MCF 10A (cell line): ENCODE measurements around the gene ING5. TPM values are rescaled to one million over a fixed set of nuclear protein-coding genes. Genes with fewer than 3 reads are reported as not detected.

Source experiments
- BruUV-seq: library from RNA; stranded (reverse); fragments of 400-500 nt; replicated peaks from 2 replicates; lab custom pipeline; 2021; lab: Mats Ljungman, UMichigan
- CTCF ChIA-PET: fragments of 300-600 bp; sonication (Branson Sonifier 250); formaldehyde crosslinking; extraction: SDS; loops from one replicate; lab custom pipeline; 2021; ENCODE audit warnings: antibody characterized with exemption, inconsistent platforms; lab: Yijun Ruan, JAX
- POLR2A ChIA-PET: fragments of 300-600, 350-650 bp; sonication (Branson Sonifier 250); formaldehyde crosslinking; extraction: SDS; loops from one replicate; lab custom pipeline; 2020; ENCODE audit warnings: antibody characterized with exemption, inconsistent platforms; lab: Yijun Ruan, JAX
- DNase-seq: peaks from one replicate; pipeline ENCODE4 v3.0.0-alpha.2; 2018; ENCODE audit not compliant: unreplicated experiment
- H3K27ac Mint-ChIP-seq: one replicate; pipeline ENCODE4 v1.8.0; 2022; ENCODE audit warnings: mild to moderate bottlenecking, low read depth, mixed read lengths; ENCODE audit not compliant: unreplicated experiment
- H3K27me3 Mint-ChIP-seq: one replicate; pipeline ENCODE4 v1.8.0; 2022; ENCODE audit warnings: mixed read lengths; ENCODE audit not compliant: insufficient read depth, unreplicated experiment
- H3K36me3 Mint-ChIP-seq: one replicate; pipeline ENCODE4 v1.8.0; 2022; ENCODE audit warnings: mild to moderate bottlenecking, moderate library complexity, mixed read lengths; ENCODE audit not compliant: insufficient read depth, unreplicated experiment
- H3K4me1 Mint-ChIP-seq: one replicate; pipeline ENCODE4 v1.8.0; 2022; ENCODE audit warnings: mixed read lengths; ENCODE audit not compliant: insufficient read depth, unreplicated experiment
- H3K4me3 Mint-ChIP-seq: one replicate; pipeline ENCODE4 v1.8.0; 2022; ENCODE audit warnings: mild to moderate bottlenecking, moderate library complexity, mixed read lengths; ENCODE audit not compliant: unreplicated experiment
- H3K9me3 Mint-ChIP-seq: one replicate; pipeline ENCODE4 v1.8.0; 2022; ENCODE audit warnings: mixed read lengths; ENCODE audit not compliant: unreplicated experiment
- intact Hi-C: fragments of 100-400 bp; cut with micrococcal nuclease; formaldehyde crosslinking; loops from 2 replicates; pipeline ENCODE4 v1.14.1; 2022
- total RNA-seq: library from RNA; stranded (reverse); gene quantifications from 2 replicates; pipeline ENCODE4 v1.2.3, GENCODE V29; 2022
- TF ChIP-seq, protein P1 (sequence below): fragments of 200-600 bp; IDR thresholded peaks from one replicate; pipeline ENCODE4 v1.8.0; 2022; ENCODE audit warnings: antibody characterized with exemption, mild to moderate bottlenecking; ENCODE audit not compliant: unreplicated experiment

Gene ING5
- total RNA-seq, 1 experiment from 2014 or later: 35.5 TPM

DNA sequence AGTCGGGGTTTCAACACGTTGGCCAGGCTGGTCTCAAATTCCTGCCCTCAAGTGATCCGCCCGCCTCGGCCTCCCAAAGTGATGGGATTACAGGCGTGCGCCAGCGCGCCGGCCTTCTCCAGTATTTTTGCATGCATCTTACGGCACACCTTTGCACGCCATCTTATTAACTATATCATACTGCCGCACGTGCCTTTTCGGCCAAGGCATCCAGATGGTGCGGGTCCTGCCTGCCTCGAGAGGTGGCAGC is 765 bp upstream of the ING5 start:
- BruUV-seq: no TSS peak
- H3K4me3 Mint-ChIP-seq: peak overlapping the region; percentile 76
- no peaks in the 10 kb centered on the region for H3K9me3 Mint-ChIP-seq
- CTCF ChIA-PET: interaction anchor here (0.6 to 1.2 kb wide), 3 partner anchors 142 to 178 kb away, joined by 3 to 6 read pairs (median 4); no protein-coding TSS in a partner anchor
- peaks cover 44% of the 10 kb centered on the region for H3K36me3 Mint-ChIP-seq
- H3K4me1 Mint-ChIP-seq: peaks cover 12% of the 10 kb centered on the region
- POLR2A ChIA-PET: interaction anchor here (1.0 to 7.2 kb wide), 12 partner anchors 9 to 387 kb away, joined by 3 to 136 read pairs (median 6); partner anchors contain the start of genes ATG4B, BOK, D2HGDH and DTYMK
- DNase-seq: no peak
- intact Hi-C loops: loop anchor here (2.0 kb wide), 1 partner anchor 34 kb away; the partner anchor contains the start of gene D2HGDH
- H3K27ac Mint-ChIP-seq: peak overlapping the region; percentile 89
- TF ChIP-seq, protein P1, sequence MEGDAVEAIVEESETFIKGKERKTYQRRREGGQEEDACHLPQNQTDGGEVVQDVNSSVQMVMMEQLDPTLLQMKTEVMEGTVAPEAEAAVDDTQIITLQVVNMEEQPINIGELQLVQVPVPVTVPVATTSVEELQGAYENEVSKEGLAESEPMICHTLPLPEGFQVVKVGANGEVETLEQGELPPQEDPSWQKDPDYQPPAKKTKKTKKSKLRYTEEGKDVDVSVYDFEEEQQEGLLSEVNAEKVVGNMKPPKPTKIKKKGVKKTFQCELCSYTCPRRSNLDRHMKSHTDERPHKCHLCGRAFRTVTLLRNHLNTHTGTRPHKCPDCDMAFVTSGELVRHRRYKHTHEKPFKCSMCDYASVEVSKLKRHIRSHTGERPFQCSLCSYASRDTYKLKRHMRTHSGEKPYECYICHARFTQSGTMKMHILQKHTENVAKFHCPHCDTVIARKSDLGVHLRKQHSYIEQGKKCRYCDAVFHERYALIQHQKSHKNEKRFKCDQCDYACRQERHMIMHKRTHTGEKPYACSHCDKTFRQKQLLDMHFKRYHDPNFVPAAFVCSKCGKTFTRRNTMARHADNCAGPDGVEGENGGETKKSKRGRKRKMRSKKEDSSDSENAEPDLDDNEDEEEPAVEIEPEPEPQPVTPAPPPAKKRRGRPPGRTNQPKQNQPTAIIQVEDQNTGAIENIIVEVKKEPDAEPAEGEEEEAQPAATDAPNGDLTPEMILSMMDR: peak; percentile 39
- no peaks in the 10 kb centered on the region for H3K27me3 Mint-ChIP-seq

DNA sequence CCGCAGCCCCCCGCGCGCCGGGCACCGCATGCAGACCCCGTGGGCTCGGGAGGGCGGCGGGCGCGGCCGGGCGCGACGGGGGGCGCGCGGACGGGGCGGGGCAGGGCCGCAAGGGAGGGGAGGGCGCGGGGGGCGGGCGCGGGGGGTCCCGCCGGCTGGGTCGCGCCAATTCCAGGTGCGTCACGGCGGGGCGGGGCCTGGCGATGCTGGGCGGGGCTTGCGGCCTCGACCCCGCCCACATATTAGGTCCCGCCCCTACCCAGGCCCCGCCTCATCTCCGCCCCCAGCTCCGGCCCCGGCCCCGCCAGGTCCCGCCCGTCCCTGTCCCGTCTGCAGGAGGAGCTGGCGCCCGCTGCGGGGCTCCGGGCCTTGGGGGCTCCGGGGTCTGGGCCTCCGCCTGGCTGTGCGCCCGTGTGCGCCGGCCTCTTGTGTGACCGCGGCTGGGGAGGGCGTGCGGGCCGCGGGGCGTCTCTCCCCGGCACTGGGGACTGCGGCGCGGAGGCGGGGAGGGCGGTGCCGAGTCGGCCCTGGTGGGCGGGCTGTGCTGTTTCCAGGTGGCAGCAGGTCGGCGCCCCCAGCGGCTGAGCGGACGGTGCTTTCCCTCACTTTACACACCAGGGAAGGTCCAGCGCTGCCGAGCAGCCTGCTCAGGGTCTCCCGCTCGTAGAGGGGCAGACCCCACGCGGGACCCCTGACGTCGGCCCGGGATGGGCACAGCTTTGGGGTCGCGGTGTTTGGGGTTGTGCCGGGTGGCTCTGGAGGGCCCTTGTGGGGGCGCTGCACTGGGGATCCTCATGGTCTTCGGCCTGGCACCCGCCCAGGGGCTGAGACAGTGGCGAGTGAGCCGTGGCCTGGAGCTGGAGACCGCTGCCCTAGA is 554 bp downstream of the ING5 start:
- CTCF ChIA-PET: interaction anchor here (0.6 to 1.5 kb wide), 8 partner anchors 19 to 176 kb away, joined by 3 to 5 read pairs (median 4); no protein-coding TSS in a partner anchor
- Mint-ChIP-seq H3K27ac (peak overlapping the region; percentile 41), H3K27me3 (no peaks in the 10 kb centered on the region), H3K4me3 (peak overlapping the region; percentile 76), H3K36me3 (peaks cover 57% of the 10 kb centered on the region), H3K9me3 (no peaks in the 10 kb centered on the region), H3K4me1 (peaks cover 10% of the 10 kb centered on the region)
- no TSS peak for BruUV-seq
- TF ChIP-seq, protein P1: peak; percentile 18
- POLR2A ChIA-PET: interaction anchor here (0.6 to 7.2 kb wide), 18 partner anchors 10 to 579 kb away, joined by 3 to 136 read pairs (median 4); partner anchors contain the start of genes ATG4B, BOK, D2HGDH and DTYMK
- peak; percentile 69 for DNase-seq
- intact Hi-C loops: no loop called here

GRCh38 chr2:241703032-241703604 is 1.3 kb downstream of the ING5 start:
- Mint-ChIP-seq H3K4me1 (peaks cover 7% of the 10 kb centered on the region), H3K4me3 (peak overlapping the region; percentile 76), H3K9me3 (no peaks in the 10 kb centered on the region), H3K27me3 (no peaks in the 10 kb centered on the region), H3K36me3 (peaks cover 61% of the 10 kb centered on the region), H3K27ac (peak overlapping the region; percentile 41)
- CTCF ChIA-PET: interaction anchor here (0.6 to 1.2 kb wide), 7 partner anchors 10 to 175 kb away, joined by 3 to 5 read pairs (median 4); no protein-coding TSS in a partner anchor
- intact Hi-C loops: no loop called here
- no peak for DNase-seq
- BruUV-seq: TSS peak; percentile 23
- POLR2A ChIA-PET: interaction anchor here (0.6 to 7.2 kb wide), 9 partner anchors 11 to 580 kb away, joined by 3 to 136 read pairs (median 7); partner anchors contain the start of genes ATG4B, D2HGDH, DTYMK and THAP4
- TF ChIP-seq, protein P1: no peak

DNA sequence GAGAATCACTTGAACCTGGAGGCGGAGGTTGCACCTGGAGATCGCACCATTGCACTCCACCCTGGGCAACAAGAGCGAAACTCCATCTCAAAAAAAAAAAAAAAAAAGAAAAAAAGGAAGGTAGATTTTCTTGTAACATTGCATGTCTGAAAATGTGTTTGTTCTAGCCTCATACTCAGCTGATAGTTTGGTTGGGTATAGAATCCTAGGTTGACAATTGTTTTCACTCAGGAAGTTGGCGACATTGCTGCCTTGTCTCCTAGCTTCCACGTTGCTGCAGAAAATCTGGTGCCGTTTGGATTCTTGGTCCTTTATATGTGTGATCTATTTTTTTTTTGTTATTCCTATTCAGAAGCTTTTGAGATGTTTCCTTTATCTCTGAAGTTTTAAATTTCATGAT is 4.7 kb downstream of the ING5 start:
- POLR2A ChIA-PET: interaction anchor here (0.6 to 1.2 kb wide), 3 partner anchors 27 to 162 kb away, joined by 3 to 8 read pairs (median 3); partner anchors contain the start of gene D2HGDH
- TF ChIP-seq, protein P1: no peak
- CTCF ChIA-PET: no interaction called here
- Mint-ChIP-seq H3K9me3 (no peaks in the 10 kb centered on the region), H3K27me3 (no peaks in the 10 kb centered on the region), H3K27ac (no peak overlapping the region), H3K36me3 (peaks cover 86% of the 10 kb centered on the region), H3K4me3 (no peak overlapping the region), H3K4me1 (peaks cover 7% of the 10 kb centered on the region)
- no peak for DNase-seq
- BruUV-seq: no TSS peak
- intact Hi-C loops: no loop called here
